H1 (cell line): ENCODE measurements around the gene JAG1. TPM values are rescaled to one million over a fixed set of nuclear protein-coding genes. Genes with fewer than 3 reads are reported as not detected.

Source experiments
- CTCF ChIA-PET: fragments of 300-600 bp; sonication (Branson Sonifier 250); formaldehyde crosslinking; loops from one replicate; lab custom pipeline; 2021; ENCODE audit not compliant: partially characterized antibody; lab: Charles Lee
- POLR2A ChIA-PET: fragments of 300-600 bp; sonication (Branson Sonifier 250); formaldehyde crosslinking; loops from one replicate; lab custom pipeline; 2021; ENCODE audit warnings: inconsistent platforms; ENCODE audit not compliant: partially characterized antibody; lab: Charles Lee
- DNase-seq, 2 experiments: peaks; one replicate each; pipeline versions ENCODE4 v3.0.0 to v3.0.0-alpha.2; 2010 to 2022; ENCODE audit warnings: low spot score in 2 of 2, low read depth in 1 of 2, mixed read lengths in 1 of 2
- FAIRE-seq: peaks from 2 replicates; lab custom pipeline; 2011; peaks lifted over from hg19 to GRCh38; lab: Jason Lieb, UNC
- H2AFZ ChIP-seq: 2 replicates; pipeline ENCODE4 v1.8.1; 2012; ENCODE audit warnings: low read length, inconsistent platforms
- H2AK5ac ChIP-seq: 2 replicates; pipeline ENCODE4 v1.6.1; 2013; ENCODE audit warnings: low read depth, low read length
- H2BK120ac ChIP-seq: replicated peaks from 2 replicates; pipeline ENCODE3; 2013; ENCODE audit warnings: low read depth, low read length, inconsistent platforms
- H2BK12ac ChIP-seq: 2 replicates; pipeline ENCODE4 v1.6.1; 2013; ENCODE audit warnings: low read depth, low read length
- H2BK15ac ChIP-seq: 2 replicates; pipeline ENCODE4 v1.6.1; 2013; ENCODE audit warnings: low read length
- H2BK20ac ChIP-seq: 2 replicates; pipeline ENCODE4 v1.6.1; 2013; ENCODE audit warnings: low read length
- H2BK5ac ChIP-seq: 2 replicates; pipeline ENCODE4 v1.6.1; 2013; ENCODE audit warnings: low read depth, low read length
- H3K14ac ChIP-seq: 2 replicates; pipeline ENCODE4 v1.6.1; 2013; ENCODE audit warnings: inconsistent platforms; ENCODE audit not compliant: insufficient read length
- H3K18ac ChIP-seq: 2 replicates; pipeline ENCODE4 v1.6.1; 2013; ENCODE audit warnings: low read length; ENCODE audit errors: extremely low read depth
- H3K23ac ChIP-seq: 2 replicates; pipeline ENCODE4 v1.6.1; 2013; ENCODE audit warnings: inconsistent platforms; ENCODE audit not compliant: insufficient read length
- H3K23me2 ChIP-seq: 2 replicates; pipeline ENCODE4 v1.6.1; 2013; ENCODE audit warnings: low read depth, low read length
- H3K27ac ChIP-seq: 2 replicates; pipeline ENCODE4 v1.6.1; 2011; ENCODE audit warnings: low read depth, low read length, inconsistent platforms
- H3K27me3 ChIP-seq, 4 experiments: replicated peaks in 1 of 4; 1 replicate in 1 of 4; 2 replicates in 3 of 4; pipeline versions ENCODE4 v1.6.1 to v1.8.1; 2011 to 2013; ENCODE audit warnings: low read length in 3 of 4, mild to moderate bottlenecking in 3 of 4, inconsistent platforms in 2 of 4, mixed read lengths in 2 of 4, moderate library complexity in 1 of 4; ENCODE audit not compliant: control insufficient read depth in 3 of 4, insufficient read depth in 3 of 4; ENCODE audit errors: extremely low read depth in 1 of 4
- H3K36me3 ChIP-seq, 4 experiments: 2 replicates each; pipeline versions ENCODE4 v1.6.1 to v1.8.1; 2011 to 2013; ENCODE audit warnings: mild to moderate bottlenecking in 4 of 4, low read length in 3 of 4, moderate library complexity in 2 of 4, control low read depth in 1 of 4, inconsistent platforms in 1 of 4; ENCODE audit not compliant: insufficient read depth in 4 of 4, control insufficient read depth in 2 of 4
- H3K4ac ChIP-seq: replicated peaks from 2 replicates; pipeline ENCODE3; 2013; ENCODE audit warnings: low read length, low read depth, mixed read lengths, inconsistent platforms; ENCODE audit not compliant: insufficient read length
- H3K4me1 ChIP-seq, 4 experiments: replicated peaks in 1 of 4; 1 replicate in 1 of 4; 2 replicates in 3 of 4; pipeline versions ENCODE4 v1.6.1 to v1.8.1; 2011 to 2013; ENCODE audit warnings: low read length in 3 of 4, inconsistent platforms in 2 of 4, mixed read lengths in 1 of 4; ENCODE audit not compliant: insufficient read depth in 4 of 4, control insufficient read depth in 3 of 4
- H3K4me2 ChIP-seq, 2 experiments: 2 replicates each; pipeline versions ENCODE4 v1.6.1 to v1.8.1; 2011 to 2013; ENCODE audit warnings: low read depth in 2 of 2, low read length in 2 of 2, control low read depth in 1 of 2, inconsistent platforms in 1 of 2, mild to moderate bottlenecking in 1 of 2; ENCODE audit not compliant: insufficient read depth in 1 of 2
- H3K4me3 ChIP-seq, 4 experiments: fragments of 200-600, 300-600 bp in 1 of 4; sonication (generic), shearing (Covaris generic), sonication (Bioruptor Twin) in 1 of 4; 2 replicates each; pipeline versions ENCODE4 v1.5.1 to v1.8.1; 2011 to 2016; ENCODE audit warnings: low read length in 4 of 4, low read depth in 3 of 4, control low read depth in 2 of 4, inconsistent platforms in 2 of 4, mild to moderate bottlenecking in 2 of 4, mixed read lengths in 1 of 4, moderate library complexity in 1 of 4; ENCODE audit not compliant: insufficient read depth in 2 of 4; ENCODE audit errors: extremely low read depth in 1 of 4
- H3K56ac ChIP-seq: replicated peaks from 2 replicates; pipeline ENCODE3; 2013; ENCODE audit warnings: low read depth, mild to moderate bottlenecking, mixed read lengths, low read length, inconsistent platforms; ENCODE audit not compliant: insufficient read length
- H3K79me1 ChIP-seq: 2 replicates; pipeline ENCODE4 v1.6.1; 2013; ENCODE audit warnings: low read depth, low read length, control low read depth
- H3K79me2 ChIP-seq, 2 experiments: 2 replicates each; pipeline versions ENCODE4 v1.6.1 to v1.8.1; 2012 to 2013; ENCODE audit warnings: low read length in 2 of 2, mild to moderate bottlenecking in 2 of 2, inconsistent platforms in 1 of 2; ENCODE audit not compliant: insufficient read depth in 2 of 2, control insufficient read depth in 1 of 2
- H3K9ac ChIP-seq, 4 experiments: replicated peaks in 1 of 4; 1 replicate in 1 of 4; 2 replicates in 3 of 4; pipeline versions ENCODE4 v1.6.1 to v1.8.1; 2011 to 2013; ENCODE audit warnings: low read depth in 3 of 4, low read length in 3 of 4, control low read depth in 2 of 4, mild to moderate bottlenecking in 2 of 4, moderate library complexity in 2 of 4, inconsistent platforms in 1 of 4; ENCODE audit errors: extremely low read depth in 1 of 4
- H3K9me3 ChIP-seq, 2 experiments: 2 replicates each; pipeline versions ENCODE4 v1.6.1 to v1.8.1; 2012 to 2013; ENCODE audit warnings: mild to moderate bottlenecking in 2 of 2, moderate library complexity in 2 of 2, control low read depth in 1 of 2, inconsistent platforms in 1 of 2, low read depth in 1 of 2, low read length in 1 of 2, mixed read lengths in 1 of 2; ENCODE audit not compliant: insufficient read depth in 2 of 2
- H4K20me1 ChIP-seq, 2 experiments: replicated peaks in 1 of 2; 2 replicates each; pipeline versions ENCODE3 to v1.8.1; 2011 to 2013; ENCODE audit warnings: inconsistent platforms in 2 of 2, low read length in 2 of 2, mild to moderate bottlenecking in 1 of 2; ENCODE audit not compliant: insufficient read depth in 2 of 2, control insufficient read depth in 1 of 2
- H4K5ac ChIP-seq: 2 replicates; pipeline ENCODE4 v1.6.1; 2013; ENCODE audit warnings: low read length, low read depth, mixed read lengths, inconsistent platforms; ENCODE audit not compliant: insufficient read length
- H4K8ac ChIP-seq: 2 replicates; pipeline ENCODE4 v1.8.0; 2013; ENCODE audit warnings: mild to moderate bottlenecking, moderate library complexity, low read length, inconsistent platforms; ENCODE audit not compliant: insufficient read depth; ENCODE audit errors: extremely low read depth
- H4K91ac ChIP-seq: replicated peaks from 2 replicates; pipeline ENCODE3; 2013; ENCODE audit warnings: low read length, mixed read lengths, inconsistent platforms; ENCODE audit not compliant: insufficient read length
- BACH1 ChIP-seq: IDR thresholded peaks from 2 replicates; pipeline ENCODE4 v1.6.1; 2012; ENCODE audit warnings: low read length, improper control_type of control experiment
- CREB1 ChIP-seq: IDR thresholded peaks from 2 replicates; pipeline ENCODE4 v1.6.1; 2012; ENCODE audit warnings: inconsistent platforms
- EP300 ChIP-seq, 2 experiments: IDR thresholded peaks; 1 replicate in 1 of 2; 2 replicates in 1 of 2; pipeline ENCODE4 v1.6.1; 2011 to 2012; ENCODE audit warnings: low read depth in 2 of 2, low read length in 2 of 2, mild to moderate bottlenecking in 2 of 2, borderline replicate concordance in 1 of 2, inconsistent platforms in 1 of 2, moderate library complexity in 1 of 2
- EZH2 ChIP-seq: fragments of 200-600 bp; sonication (generic); IDR thresholded peaks from 2 replicates; pipeline ENCODE4 v1.7.1; 2012; ENCODE audit warnings: low read depth, mild to moderate bottlenecking, moderate library complexity, low read length, inconsistent platforms; ENCODE audit not compliant: severe bottlenecking
- JUN ChIP-seq: IDR thresholded peaks from 2 replicates; pipeline ENCODE4 v1.6.1; 2011; ENCODE audit warnings: low read depth, mild to moderate bottlenecking, improper control_type of control experiment, low read length
- NANOG ChIP-seq: IDR thresholded peaks from 2 replicates; pipeline ENCODE4 v1.6.1; 2011; ENCODE audit warnings: low read length, low read depth, mild to moderate bottlenecking, inconsistent platforms; ENCODE audit not compliant: insufficient read depth, poor library complexity, severe bottlenecking
- POLR2AphosphoS5 ChIP-seq: IDR thresholded peaks from 2 replicates; pipeline ENCODE4 v1.6.1; 2011; ENCODE audit warnings: low read depth, low read length
- SUZ12 ChIP-seq: fragments of 200-600 bp; sonication (generic); IDR thresholded peaks from 2 replicates; pipeline ENCODE4 v1.6.1; 2012; ENCODE audit warnings: mild to moderate bottlenecking, inconsistent platforms, low read length, moderate library complexity, mixed read lengths
- WGBS, 2 experiments: shearing (Covaris generic) in 1 of 2; methylation state at CpG; one replicate each; pipeline versions ENCODE4 v1.1.6 to v1.1.7; 2013 to 2015; ENCODE audit warnings: low lambda C conversion rate in 2 of 2, mixed read lengths in 2 of 2, inconsistent platforms in 1 of 2, low coverage in 1 of 2, missing lambda C conversion rate in 1 of 2; ENCODE audit not compliant: insufficient replicate concordance in 2 of 2, insufficient coverage in 1 of 2, insufficient read length in 1 of 2; ENCODE audit errors: extremely low coverage in 1 of 2, missing lambda C conversion rate in 1 of 2; 5-methylcytosine and 5-hydroxymethylcytosine counted together
- polyA plus RNA-seq, 7 experiments: library from polyadenylated mRNA; depleted of rRNA in 3 of 7; stranded (reverse) in 5 of 7; unstranded in 2 of 7; fragments of >200 nt in 5 of 7; fragments of 200-250 nt in 2 of 7; gene quantifications; 1 replicate in 5 of 7; 2 replicates in 1 of 7; 4 replicates in 1 of 7; pipeline versions ENCODE4 v1.2.1 to v1.2.3, GENCODE V29; 2011 to 2013; ENCODE audit warnings: missing spikeins in 2 of 7, mixed read lengths in 2 of 7
- total RNA-seq: library from RNA; stranded (reverse); fragmentation: NEBNext Ultra II Directional; extraction: Animal tissue kit (Norgen Biotek cat#: 25700); gene quantifications from 2 replicates; pipeline ENCODE4 v1.2.1, GENCODE V29; 2021

Gene JAG1
- total and polyA plus RNA-seq, 2 of the 8 experiments (the other 6 are each of a cell fraction or from before 2014, with no cell fraction given), result 13.5 to 27.3 TPM

DNA sequence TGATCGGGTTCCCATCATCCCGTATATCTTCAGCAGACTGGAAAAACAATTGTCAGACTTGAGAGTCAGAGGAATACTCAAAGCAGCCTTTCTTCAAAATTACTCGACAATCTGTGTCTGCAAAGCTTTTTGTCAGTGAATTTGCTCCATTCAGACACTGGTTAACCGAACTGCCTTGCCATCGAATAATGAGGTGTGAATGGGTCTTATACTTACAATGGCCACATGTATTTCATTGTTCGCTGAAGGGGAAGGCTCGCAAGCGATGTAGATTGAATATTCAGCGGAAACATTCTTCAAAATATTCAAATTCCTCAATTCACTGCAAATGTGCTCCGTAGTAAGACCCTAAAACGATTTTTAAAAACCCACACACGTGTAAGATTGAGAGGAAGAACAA, 32.9 kb downstream of the JAG1 start:
- no peak overlapping the region for H3K23ac ChIP-seq
- CTCF ChIA-PET, result interaction anchor here (0.7 to 8.4 kb wide), 9 partner anchors 9 to 1087 kb away, joined by 3 to 55 read pairs (median 4); partner anchors contain the start of gene JAG1
- H3K79me1 ChIP-seq, result peaks cover 3% of the 10 kb centered on the region
- H2AK5ac ChIP-seq, result no peak overlapping the region
- no peak overlapping the region for H2BK12ac ChIP-seq
- FAIRE-seq, result no peak
- no peak overlapping the region for H3K18ac ChIP-seq
- POLR2A ChIA-PET, result interaction anchor here (1.4 kb wide), 1 partner anchor 9 kb away, joined by 4 read pairs; no protein-coding TSS in a partner anchor
- H3K4me2 ChIP-seq, result no peak overlapping the region
- no peak overlapping the region for H4K91ac ChIP-seq
- H4K5ac ChIP-seq, result no peak overlapping the region
- H3K23me2 ChIP-seq, result no peaks in the 10 kb centered on the region; the same call in 1 of the 2 replicates
- peaks cover 32 to 77% (median 67%) of the 10 kb centered on the region in 4 experiments for H3K36me3 ChIP-seq
- TF ChIP-seq EP300 (IDR thresholded peaks at IDR 0.05; ENCODE audit: borderline replicate concordance in 1 of 2, low read depth in 2 of 2, low read length in 2 of 2) (no peak), CREB1 (no peak), POLR2AphosphoS5 (no peak), NANOG (no peak), JUN (no peak), BACH1 (no peak), EZH2 (no peak), SUZ12 (no peak)
- no peaks in the 10 kb centered on the region; a peak in 1 of 7 replicates for H3K27me3 ChIP-seq
- no peak overlapping the region for H2AFZ ChIP-seq
- no peak overlapping the region for H3K56ac ChIP-seq
- no peak overlapping the region for H3K4me3 ChIP-seq
- DNase-seq, result no peak
- no peak overlapping the region for H3K27ac ChIP-seq
- H4K20me1 ChIP-seq, result peaks cover 1 to 9% of the 10 kb centered on the region in 2 experiments
- peaks cover 9 to 20% (median 11%) of the 10 kb centered on the region in 4 experiments for H3K4me1 ChIP-seq
- no peaks in the 10 kb centered on the region for H3K9me3 ChIP-seq
- no peak overlapping the region for H3K9ac ChIP-seq
- H3K79me2 ChIP-seq, result no peaks in the 10 kb centered on the region
- no peak overlapping the region for H2BK20ac ChIP-seq
- H2BK15ac ChIP-seq, result no peak overlapping the region
- no peak overlapping the region for H3K14ac ChIP-seq
- no peak overlapping the region for H3K4ac ChIP-seq
- no peak overlapping the region for H4K8ac ChIP-seq
- H2BK120ac ChIP-seq, result no peak overlapping the region
- H2BK5ac ChIP-seq, result no peak overlapping the region
- 90% methylated on average over 12 of the region's 12 CpGs; no CpG with 5 or more reads in 1 of the 2 experiments for WGBS, 2 experiments
